HG03354 (cell line): ENCODE measurements around the gene PAEP.

Experiments
- ATAC-seq: cut with Tn5 transposase; IDR thresholded peaks from one replicate; pipeline ENCODE4 v1.9.1; 2021; ENCODE audit warnings: mild to moderate bottlenecking; ENCODE audit not compliant: unreplicated experiment, poor library complexity, severe bottlenecking

Gene PAEP

DNA sequence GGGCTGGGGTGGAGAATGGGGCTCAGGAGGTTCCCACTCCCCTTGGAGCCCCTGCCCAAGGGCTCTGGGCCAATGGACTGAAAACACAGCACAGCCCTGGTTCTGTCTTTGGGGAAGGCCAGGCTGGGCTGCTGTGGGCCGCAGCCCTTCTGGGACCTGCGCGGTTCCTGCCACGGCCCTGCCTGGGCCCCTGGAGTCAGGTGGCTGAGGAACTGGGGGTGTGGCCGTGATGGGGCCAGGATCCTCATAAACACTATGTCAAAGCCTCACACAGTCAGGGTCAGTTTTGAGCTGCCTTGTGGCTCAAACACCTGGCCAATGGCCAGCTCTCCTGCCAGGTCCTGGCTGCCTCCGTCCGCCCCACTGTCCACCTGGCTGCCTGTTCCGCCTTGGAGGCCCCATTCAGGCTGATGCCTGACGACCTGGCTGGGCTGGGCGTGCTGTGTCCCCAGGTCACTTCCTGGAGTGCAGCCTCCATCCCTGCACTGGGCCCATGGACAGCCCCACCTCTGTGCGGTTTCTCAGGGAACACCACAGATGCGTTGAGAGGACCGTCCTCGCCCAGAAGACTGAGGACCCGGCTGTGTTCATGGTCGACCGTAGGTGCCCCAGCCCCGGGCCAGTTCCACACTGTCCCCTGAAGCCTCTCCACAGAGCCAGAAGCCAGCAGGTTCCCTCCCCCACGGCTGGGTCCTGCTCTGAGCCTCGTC lies 27.5 kb downstream of the PAEP start:
- ATAC-seq: no peak

DNA sequence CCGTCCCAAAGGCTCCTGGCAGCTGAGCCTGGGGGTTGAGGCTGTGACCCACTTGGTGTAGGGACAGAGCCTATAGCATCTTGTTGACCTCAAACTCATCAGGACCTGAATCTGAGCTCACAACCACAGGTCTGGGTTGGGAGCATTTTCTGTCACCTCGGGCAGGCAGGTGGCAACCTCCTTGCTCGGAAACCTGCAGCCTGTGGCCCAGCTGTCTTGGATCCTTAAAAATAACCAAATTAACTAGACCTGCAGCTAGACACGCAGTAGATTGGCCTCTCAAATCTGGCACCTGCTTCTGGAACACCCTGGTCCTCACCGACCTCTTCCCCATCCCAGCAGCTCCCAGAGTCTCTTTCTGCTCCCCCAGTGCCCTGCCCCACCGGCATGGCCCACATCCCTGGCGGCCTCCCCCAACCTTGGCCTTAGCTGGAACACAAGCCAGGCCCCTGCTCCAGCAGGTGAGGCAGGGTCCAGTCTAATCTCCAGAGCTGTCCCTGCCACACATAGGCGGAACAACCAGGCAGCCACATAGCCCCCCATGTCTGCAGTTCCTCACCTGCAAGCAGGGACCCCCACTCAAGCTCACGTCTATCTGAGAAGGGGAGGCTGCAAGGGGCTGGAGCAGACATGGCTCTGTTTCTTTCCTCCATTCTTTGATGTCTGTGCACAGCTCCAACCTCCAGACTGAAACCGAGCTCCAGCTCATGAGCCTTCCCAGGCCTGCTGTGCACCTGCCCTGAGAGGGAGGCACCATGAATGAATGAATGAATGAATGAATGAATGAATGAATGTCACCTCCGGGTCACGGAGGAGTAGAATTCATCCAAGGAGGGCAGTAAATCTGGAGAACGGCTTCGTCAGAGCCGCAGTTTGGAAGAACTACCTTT lies 28.3 kb downstream of the PAEP start:
- no peak for ATAC-seq

DNA sequence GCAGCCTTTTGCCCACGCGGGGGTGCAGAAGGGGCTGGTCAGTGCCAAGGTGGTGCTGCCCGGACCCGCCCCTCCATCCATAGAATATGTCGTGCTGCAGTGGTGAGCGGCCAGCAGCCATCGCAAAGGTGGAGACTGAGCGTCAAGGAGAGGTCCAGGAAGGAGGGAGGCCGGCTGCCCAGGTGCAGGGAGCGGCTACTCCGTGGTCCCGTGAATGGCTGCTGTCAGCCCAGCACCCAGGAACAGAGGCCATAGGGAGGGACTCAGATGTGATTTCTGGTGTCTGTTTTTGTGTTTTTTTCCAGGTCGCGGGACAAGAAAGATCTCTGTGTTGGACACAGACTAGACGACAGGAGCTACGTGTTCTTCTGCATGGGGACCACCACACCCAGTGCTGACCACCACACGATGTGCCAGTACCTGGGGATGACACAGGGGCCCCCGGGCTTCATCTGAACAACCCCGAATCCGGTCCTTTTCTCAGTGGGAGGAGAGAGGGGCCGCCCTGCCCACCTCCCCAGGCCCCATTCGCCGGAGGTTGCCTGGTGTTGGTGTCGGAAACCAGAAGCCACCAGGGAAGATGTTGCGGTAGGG lies 29.0 kb downstream of the PAEP start:
- ATAC-seq: no peak

DNA sequence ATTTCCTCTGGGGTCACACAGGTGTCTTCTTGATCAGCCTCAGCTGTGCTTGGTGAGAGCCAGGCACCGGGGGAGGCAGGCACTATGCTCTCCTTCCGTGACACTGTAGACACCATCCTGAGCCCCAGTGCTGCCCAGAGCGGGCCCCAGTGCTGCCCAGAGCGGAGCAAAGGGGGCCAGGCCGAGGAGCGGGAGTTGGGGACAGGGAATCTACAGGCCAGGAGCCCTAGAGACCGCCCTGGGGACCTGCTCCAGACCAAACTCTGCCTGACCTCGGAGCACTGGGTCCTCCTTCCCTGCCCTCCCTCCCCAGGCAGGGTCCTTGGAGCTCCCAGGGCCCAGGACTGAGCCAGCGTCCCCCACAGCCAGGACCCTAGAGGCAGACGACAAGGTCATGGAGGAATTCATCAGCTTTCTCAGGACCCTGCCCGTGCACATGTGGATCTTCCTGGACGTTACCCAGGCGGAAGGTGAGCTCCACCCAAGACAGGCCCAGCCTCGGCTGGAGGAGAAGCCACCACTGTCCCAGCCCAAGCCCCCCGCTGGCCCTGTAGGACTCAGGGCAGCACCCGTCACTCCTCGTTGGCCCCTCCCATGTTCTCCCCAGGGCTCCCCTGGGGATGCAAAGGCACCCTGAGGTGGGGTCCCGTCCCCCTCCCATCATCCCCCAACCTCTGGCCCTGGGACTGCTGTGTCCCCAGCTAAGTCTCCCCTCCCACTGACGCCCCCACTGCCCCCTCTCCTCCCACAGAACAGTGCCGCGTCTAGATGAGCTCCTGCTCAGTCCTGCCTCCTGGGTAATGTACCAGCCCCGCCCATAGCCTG lies 30.2 kb downstream of the PAEP start:
- no peak for ATAC-seq

DNA sequence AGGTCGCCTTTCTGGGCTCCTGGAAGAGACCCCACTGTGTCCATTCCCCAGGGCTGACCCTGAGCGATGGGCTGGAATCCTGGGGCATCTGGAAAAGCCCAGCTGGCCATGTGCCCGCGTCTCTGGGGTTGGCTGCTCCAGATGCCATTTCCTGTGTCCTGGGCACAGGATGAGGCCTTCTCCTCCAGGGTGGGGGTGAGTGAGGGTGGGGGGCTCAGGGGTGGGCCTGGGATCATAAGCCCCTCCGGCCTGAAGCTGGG lies 30.7 kb downstream of the PAEP start:
- ATAC-seq: no peak

DNA sequence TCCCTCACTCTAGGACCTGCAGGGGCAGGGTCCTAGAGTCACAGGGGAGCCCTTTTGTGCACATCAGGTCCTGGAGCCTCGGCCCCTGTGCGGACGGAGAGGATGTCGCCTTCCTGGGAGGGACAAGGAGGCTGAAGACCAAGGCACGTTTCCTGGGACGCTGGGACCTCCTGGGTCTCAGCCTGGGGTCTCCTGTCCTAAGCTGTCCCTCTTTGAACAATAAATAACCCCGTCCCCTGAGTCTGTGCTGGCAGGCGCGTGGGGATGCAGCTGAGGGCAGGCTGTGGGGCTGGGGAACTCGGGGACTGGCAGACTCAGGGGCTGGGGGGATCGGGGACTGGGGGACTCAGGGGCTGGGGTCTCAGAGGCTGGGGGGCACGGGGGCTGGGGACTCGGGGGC lies 31.1 kb downstream of the PAEP start:
- ATAC-seq: no peak

DNA sequence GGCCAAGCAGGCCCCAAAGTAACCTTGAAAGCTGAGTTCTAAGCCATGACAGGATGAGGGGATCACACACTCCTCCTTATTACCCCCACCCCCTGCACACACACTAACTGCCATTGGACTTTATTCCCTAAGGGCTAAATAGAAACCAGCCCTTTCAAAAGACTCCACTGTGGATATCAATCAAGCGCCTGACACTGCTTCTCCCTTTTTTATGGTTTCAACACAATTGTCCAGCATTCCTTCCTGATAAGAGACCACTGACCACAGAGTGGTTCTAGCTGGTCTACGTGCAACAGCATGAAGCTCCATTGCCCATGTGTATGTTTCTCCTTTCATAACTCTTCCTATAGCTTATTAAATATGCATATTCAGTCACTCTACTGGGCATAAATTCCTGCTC lies 34.7 kb downstream of the PAEP start:
- no peak for ATAC-seq

DNA sequence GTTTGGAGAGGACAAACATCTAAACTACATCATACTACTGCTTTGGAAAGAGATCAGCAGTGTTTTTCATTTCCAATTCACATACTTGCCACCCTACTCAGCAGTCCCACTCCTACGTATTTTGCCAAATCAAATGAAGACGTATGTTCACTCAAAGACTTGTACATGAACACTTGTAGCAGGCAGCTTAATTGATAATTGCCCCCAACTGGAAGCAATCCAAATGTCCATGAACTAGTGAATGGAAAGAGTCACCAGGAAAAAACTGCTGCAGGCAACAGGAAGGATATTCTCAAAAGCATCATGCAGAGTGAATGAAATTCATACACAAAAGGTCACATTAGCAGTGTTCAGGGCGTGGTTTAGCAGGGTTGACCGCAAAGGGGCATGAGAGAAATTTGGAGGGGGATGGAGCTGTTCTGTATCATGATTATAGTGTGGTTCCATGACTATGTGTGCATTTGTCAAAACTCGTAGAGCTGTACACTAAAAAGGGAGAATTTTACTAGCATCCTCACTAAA lies 38.8 kb downstream of the PAEP start:
- no peak for ATAC-seq

DNA sequence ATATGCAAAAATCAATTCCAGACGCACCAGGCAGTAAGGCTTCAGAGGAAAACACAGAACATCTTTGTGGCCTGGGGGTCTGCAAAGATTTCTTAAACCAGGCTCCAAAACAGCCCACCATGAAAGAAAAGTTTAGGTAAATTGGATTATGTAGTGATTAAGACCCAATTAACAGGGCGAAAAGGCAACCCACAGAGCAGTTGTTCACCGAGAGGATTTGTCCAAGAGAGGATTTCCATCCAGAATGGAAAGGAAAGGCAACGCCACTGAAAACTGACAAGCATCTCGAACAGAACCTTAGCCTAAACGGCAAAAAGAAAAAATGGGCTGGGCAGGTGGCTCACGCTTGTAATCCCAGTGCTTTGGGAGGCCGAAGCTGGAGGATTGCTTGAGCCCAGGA lies 40.4 kb downstream of the PAEP start:
- no peak for ATAC-seq

DNA sequence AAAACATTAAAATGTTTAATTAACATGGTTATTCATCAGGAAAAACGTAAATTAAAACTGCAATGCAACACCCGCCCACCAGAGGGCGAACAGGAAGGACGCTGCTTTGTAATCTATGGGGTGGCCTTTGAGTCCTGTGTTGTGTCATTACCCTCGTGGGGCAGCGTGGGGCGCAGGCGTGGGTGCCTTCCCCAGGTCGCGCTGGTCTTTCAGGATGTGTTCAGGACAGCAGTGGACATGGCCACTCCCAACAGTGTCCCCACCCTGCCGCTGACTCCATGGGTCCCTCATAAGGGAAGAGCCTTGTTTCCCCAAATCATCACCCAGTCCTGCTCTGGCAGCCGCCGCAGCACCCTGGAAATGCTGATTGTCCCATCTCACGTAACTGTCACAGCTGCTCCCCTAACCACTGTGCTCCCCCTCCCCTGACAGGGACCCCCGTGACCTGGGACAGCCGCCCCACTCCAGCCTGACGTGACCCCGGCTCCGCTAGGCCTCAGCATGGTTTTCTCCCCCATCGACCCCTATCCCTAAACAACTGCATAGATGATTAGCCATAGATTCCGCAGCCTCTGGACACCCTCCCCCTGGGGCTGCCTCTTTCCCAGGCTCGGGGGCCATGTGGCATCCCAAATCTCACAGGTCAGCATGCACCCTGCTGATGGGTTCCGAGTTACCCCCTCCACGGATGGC lies 41.4 kb downstream of the PAEP start:
- no peak for ATAC-seq

DNA sequence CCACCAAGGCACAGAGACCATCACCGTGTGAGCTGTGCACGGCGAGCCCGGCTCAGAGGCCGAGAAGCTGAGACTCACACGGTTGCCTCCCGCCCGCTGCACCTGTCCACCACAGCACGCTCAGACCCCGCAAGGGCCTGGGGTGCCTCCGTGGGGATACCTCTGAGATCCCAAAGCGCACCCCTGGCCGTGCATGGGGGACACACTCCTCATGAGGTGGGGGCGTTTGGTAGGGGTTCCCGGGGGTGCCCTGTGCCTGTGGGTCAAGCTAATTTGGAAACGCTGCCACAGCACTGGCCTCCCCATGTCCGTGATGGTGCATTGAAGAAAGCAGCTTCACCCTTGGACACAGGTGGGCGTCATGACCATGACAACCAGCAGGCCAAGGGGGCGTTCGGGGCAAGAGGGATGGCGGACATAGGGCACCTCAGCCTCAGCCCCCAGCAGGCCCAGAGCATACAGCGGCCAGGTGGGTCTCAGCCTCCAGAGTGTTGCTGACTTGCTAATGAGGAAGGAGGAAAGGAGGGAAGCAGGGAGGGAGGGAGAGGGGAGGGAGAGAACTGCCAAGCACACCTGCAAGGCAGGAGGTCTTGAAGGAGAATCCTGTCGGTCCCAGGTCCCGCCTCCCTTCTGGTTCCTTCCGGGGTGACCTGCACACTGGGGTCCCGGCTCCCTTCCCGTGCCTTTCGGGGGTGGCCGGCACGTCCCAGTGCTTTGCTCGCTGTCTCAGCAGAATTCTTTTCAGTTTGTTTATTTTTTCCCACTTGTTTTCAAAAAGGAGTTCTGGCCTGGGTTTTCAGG lies 43.1 kb downstream of the PAEP start:
- no peak for ATAC-seq

DNA sequence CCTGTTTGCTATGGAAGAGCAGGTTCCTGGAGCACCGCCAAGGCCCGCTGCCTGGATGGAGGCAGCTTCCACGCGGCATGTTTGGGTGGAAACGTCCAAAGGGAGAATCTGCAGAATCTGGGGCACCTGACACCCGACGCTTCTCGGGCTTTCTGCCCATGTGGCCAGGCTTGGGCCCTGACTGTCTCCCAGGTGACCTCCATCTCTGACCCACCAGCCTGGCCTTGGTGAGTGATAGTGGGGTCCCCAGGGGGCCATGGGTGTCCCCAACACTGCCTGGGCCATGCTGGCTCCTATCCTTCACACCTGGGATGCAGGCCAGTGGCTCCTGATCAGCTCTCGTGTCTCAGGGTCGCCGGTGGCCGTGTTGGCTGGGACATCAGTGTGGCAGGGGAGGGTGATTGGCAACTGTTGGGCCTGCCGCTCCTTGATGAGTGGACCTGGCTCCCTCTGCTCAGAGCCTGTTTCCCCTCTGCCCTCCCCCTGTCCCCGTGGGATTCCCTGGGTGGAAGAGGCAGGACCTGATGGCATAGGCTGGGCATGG lies 43.8 kb downstream of the PAEP start:
- no peak for ATAC-seq

DNA sequence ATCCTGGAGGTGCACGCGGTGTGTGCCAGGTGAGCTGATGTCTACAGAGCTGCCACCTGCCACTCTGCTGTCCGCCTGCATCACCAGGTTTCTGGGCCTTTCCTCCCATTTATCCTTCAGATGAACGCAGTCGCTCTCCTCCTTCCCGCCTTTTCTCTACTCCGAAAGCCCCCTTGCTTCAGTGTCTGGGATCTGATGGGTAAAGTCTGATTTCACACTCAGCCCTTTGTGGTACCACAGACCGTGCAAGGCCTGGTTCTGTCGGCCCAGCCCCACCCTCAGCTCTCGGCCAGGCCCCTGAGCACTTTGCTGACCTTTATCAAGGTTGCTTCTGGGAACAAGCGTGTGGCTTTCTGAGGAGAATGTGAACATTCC lies 45.3 kb downstream of the PAEP start:
- no peak for ATAC-seq

DNA sequence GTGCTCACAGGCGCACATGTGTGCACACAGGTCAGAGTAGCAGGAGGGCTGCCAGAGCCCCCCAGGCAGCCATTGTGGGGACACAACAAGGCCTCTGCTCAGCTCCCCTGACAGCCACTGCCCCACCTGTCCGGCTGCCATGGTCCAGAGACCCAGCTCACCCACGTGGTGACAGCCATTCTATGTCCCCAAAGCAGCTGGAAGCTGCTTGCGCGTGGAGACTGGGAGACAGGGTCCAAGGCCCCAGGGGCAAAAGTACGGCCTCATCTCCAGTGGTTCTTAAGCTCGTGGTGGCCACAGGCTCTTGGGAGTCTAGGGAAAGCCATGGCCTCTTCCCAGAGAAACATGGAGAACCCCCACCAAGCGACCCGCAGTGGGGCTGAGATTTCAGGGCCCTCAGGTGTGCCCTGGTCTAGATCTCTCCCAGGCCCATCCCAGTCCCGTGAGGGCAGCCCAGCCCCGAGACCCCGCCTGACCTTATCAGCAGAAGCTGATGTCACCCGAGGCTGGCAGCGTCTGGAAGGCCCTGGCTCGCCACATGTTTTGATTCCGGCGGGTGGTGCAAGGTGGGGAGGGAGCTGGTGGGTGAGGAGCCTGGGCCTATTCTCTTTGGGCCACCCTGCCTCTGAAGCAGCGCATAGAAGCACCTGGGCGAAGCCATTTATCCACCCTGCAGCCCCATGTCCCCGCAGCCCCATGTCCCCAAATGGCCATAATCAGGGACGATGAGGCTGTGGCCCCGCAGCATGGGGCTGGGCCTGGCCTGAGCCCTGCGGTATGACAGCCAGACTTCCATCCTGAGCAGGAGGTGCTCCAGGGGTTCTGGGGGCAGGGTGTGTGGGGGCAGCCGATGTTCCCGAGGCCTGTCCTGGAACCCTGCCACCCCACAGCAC lies 46.1 kb downstream of the PAEP start:
- no peak for ATAC-seq

DNA sequence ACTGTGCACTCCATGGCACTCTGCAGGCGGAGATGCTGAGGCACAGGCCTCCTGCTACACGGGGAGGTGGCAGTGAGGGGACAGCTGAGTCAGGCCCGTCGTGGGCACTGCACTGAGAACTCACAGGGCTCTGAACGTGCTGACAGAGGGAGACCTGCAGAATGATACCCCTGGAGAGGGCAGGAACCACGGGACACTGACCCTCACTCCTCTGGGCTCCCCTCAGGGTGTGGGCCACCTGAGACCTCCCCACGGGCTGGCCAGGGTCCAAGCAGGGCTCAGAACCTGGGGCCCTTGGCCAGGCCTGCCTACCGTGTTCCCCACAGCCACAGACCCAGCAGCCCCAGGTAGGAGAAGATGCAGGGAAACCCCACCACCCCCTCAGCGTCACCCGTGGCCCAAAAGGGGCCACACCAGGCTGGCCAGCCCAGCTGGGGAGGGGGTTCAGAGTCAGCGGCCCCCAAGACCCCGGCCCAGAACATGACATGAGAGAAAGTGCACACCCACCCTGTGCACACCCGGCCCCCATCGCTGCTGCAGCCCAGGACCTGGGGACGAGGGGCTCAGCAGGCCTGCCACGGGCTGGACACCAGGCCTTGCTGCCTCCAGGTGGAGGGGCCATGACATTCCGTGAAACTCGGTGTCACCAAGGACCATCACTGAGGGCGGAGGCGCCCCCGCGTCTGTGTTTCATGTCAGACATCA lies 46.9 kb downstream of the PAEP start:
- ATAC-seq: no peak

DNA sequence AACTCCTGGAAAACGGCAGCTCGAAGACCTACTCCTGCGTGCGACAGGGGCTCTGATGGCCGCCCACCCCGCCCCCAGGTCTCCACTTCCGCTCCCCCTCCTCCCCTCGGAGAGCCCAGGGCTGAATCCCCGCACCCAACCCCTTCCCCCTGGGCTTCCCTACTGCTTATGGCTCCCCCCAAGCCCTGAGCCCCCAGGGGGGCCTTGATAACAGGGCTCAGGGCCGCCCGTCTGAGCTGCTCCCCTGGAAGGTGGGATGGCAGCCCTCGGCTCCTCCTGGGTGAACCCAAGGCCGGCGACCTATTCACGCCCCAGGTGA lies 47.4 kb downstream of the PAEP start:
- ATAC-seq: no peak

DNA sequence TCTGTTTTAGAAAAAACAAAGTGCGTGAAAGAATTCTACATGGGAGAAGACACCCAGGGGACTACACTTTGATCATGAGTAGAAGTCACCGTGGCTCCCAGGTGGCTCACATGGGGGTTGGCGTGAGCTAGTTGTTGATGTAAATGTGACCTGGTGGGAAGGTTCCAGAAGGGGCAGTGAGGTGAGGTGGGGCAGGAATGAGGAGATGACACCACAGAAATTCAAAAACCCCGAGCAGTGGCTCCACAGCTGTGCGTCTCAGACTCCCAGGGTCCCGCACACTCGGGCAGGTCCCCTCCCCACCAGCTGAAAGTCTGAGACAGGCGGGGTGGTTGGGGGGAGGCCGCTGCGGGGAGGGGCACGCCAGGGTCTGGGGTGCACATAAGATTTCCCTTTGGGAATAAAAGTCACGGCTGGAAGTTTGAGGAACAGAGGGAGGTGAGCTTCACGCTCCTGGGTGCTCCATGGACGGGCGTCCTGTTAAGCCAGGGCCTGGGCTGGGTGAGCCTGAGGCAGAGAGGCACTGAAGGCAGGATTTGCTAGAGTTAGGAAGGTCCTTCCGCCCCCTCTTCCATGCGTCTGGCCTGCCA lies 47.9 kb downstream of the PAEP start:
- ATAC-seq: no peak
